HG03175 (cell line): ENCODE measurements around the gene TRIM4.
"Not testable (repeated sequence)": the region's sequence is repeated elsewhere in the genome, so short reads cannot be mapped to it uniquely, and the experiment has no call there.

Source experiments
- ATAC-seq: cut with Tn5 transposase; IDR thresholded peaks from one replicate; pipeline ENCODE4 v1.9.1; 2021; ENCODE audit warnings: mild to moderate bottlenecking, moderate library complexity; ENCODE audit not compliant: unreplicated experiment

Gene TRIM4, protein sequence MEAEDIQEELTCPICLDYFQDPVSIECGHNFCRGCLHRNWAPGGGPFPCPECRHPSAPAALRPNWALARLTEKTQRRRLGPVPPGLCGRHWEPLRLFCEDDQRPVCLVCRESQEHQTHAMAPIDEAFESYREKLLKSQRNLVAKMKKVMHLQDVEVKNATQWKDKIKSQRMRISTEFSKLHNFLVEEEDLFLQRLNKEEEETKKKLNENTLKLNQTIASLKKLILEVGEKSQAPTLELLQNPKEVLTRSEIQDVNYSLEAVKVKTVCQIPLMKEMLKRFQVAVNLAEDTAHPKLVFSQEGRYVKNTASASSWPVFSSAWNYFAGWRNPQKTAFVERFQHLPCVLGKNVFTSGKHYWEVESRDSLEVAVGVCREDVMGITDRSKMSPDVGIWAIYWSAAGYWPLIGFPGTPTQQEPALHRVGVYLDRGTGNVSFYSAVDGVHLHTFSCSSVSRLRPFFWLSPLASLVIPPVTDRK

DNA sequence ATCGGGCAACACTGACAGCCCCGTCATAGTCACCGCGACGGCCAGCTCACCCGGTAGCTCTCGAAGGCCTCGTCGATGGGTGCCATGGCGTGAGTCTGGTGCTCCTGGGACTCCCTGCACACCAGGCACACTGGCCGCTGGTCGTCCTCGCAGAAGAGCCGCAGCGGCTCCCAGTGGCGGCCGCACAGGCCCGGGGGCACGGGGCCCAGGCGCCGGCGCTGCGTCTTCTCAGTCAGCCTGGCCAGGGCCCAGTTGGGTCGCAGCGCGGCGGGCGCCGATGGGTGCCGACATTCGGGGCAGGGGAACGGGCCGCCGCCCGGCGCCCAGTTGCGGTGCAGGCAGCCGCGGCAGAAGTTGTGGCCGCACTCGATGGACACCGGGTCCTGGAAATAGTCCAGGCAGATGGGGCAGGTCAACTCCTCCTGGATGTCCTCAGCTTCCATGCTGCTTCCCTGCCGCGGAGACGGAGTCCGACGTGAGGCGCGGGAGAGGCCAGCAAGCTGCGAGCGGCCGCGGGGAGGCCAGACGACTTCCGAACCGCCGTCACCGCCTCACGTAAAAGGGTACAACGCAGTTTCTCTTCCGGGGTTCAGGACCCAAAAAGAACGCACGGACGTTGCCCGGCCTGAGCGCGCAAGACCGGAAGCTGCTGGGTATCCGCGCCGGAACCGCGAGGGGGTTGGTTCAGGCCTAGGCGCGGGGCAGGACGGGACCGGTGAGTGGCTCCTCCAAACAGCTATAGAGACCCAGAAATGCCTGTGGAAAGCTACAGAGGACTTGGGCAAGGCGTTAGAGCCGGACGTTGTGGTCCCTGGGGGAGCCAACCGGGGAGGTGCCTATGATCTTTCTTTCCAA, at the start of gene TRIM4:
TRIM4 (minus strand) TSS at position 572 of the 855 bp plus-strand sequence; CDS start at position 443, 129 bp downstream.
- ATAC-seq: peak; percentile 96

DNA sequence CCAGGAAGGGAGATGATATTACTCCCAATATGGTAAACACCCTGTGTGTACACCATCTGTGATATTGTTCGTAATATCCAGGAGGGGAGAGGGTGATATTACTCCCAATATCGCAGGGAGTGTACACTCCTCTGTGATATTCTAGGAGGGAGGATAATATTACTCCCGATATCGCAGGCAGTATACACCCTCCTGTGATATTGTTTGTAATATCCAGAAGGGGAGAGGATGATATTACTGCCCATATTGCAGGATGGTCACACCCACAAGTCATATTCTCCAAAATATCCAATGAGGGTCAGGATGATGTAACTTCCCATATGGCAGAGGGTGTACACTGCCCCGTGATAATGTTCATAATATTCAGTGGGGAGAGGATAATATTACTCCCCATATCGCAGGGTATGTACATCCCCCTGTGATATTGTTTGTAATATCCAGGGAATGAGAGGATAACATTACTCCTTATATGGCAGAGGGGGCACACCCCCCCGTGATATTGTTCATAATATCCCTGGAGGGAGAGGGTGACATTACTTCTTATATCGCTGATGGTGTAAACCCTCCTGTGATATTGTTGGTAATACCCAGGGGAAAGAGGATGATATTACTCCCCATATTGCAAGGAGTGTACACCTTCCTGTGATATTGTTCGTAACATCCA, 39.4 kb upstream of the TRIM4 start:
- ATAC-seq: no peak

DNA sequence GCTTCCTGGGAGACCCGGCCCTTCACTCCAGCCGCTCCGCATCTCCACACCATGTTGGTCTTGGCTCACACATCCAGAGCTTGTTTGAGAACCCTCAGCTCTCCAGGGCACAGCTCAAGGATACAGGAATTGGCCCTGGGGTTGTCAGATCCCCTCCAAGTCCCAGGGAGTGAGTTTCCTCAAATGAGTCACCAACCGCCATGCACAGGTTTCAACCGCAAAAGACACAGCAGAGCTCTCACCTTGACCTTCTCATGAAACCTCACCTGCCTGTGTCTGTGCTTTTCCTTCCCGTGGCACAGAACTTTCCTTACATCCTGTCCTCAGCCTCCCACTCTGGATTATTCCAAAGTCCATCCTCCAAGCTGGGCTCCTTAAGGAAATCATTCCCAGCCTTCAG, 35.9 kb upstream of the TRIM4 start:
- no peak for ATAC-seq

DNA sequence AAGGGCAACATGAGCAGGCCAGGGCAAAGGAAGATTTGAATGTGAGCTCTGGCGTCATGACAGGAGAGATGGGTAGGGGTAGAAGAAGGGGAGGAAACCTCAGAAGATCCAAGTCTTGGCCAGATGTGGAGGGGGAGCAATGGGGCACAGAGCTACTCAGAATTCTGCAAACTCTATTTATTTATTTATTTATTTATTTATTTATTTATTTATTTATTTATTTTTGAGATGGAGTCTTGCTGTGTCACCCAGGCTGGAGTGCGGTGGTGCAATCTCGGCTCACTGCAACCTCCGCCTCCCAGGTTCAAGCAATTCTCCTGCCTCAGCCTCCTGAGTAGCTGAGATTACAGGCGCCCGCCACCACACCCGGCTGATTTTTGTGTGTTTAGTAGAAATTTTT, 35.3 kb upstream of the TRIM4 start:
- not testable (repeated sequence) for ATAC-seq

DNA sequence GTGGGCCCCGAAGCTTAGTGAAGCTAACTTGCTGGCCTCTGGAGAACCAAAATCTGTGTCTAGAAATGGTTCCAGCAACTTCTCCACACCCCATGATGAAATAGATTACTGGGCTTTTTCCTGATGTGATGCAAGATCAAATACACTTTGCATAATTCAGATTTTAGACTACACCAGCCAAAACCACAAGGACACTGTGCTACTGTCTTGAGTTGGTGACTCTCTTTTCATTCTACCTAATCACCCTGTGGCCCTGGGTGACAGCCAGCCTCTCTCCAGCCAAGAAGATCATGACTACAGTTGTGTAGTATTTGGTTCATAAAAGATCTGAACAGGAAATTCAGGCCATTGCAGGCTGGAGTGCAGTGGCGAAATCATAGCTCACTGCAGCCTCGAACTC, 34.3 kb upstream of the TRIM4 start:
- ATAC-seq: no peak

DNA sequence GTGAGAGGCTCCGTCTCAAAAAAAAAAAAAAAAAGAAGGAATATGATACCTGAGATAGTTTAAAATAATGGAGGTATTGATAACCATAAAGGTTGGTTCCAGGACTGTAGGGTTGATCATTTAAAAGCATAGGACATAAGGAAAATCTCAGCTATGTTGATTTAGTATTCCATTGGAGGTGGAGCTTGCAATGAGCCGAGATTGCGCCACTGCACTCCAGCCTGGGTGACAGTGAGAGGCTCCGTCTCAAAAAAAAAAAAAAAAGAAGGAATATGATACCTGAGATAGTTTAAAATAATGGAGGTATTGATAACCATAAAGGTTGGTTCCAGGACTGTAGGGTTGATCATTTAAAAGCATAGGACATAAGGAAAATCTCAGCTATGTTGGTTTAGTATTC, 33.3 kb upstream of the TRIM4 start:
- ATAC-seq: not testable (repeated sequence)

DNA sequence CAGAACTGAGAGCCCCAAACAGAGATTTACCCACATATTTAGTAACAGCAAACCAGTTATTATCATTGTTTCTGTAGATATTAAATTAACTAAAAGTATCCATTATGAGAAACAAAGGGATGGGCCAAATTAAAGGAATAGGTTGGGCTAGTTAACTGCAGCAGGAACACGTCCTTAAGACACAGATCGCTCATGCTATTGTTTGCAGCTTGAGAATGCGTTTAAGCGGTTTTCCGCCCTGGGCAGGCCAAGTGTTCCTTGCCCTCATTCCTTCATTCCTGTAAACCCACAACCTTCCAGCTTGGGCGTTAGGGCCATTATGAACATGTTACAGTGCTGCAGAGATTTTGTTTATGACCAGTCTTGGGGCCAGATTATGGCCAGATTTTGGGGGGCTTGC, 31.5 kb upstream of the TRIM4 start:
- not testable (repeated sequence) for ATAC-seq

DNA sequence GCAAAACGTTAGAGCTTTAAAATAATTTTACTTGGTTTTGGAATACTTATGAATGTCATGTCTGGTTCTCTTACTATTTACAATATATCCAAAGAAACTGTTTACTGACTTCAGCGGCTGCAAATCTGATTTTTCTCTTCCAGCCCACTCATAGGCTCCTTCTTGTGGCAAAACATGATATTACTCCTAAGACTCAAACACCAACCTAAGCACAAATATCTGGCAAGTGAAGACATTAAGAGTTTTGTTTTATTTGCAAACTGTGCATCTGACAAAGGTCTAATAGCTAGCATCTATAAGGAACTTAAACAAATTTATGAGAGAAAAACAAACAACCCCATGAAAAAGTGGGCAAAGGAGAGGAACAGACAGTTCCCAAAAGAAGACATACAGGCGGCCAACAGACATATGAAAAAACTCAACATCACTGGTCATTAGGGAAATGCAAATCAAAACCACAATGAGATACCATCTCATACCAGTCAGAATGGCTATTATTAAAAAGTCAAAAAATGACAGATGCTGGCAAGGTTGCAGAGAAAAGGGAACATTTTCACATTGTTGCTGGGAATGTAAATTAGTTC, 30.4 kb upstream of the TRIM4 start:
- no peak for ATAC-seq

DNA sequence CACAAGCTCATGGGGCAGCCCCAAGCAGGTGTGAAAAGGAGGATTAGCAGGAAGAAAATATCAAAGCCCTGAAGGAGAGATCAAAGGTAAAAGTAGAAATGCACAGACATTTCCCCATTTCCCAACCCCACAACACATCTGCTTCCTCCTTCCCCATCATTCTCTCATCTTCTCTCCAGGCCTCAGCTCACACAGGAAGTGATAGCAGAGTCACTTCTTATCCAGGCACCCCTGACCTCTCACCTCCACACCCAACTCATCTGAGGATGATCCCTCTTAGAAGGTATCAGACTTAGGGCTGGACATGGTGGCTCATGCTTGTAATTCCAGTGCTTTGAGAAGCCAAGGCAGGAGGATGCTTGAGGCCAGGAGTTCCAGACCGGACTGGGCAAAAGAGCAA, 28.3 kb upstream of the TRIM4 start:
- no peak for ATAC-seq

DNA sequence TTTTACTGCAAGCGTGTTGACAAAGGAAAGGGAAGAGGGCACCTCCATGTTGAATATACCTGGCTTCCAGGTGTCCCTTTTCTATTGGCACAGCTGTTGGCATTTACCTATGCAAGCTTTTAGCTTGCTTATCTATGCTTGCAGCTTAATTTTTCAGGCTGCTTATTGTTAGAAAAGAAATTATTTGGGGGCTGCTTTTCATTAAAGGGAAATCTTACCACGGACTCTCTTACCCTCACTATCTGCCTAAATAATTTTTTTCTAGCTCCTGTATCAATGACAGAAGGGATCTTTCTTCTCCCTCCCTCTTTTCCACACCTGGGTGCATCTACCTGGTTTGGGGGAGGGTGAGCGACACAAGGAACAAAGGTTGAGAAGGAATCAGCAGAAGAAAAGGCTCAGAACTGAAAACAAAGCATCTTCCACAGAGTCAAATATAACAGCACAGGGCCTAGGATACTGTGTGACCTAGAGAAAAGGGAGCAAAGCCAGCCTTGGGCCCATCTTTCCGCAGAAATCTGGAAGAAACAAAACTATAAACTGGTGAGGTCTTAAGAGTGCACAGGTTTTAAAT, 25.3 kb upstream of the TRIM4 start:
- no peak for ATAC-seq

DNA sequence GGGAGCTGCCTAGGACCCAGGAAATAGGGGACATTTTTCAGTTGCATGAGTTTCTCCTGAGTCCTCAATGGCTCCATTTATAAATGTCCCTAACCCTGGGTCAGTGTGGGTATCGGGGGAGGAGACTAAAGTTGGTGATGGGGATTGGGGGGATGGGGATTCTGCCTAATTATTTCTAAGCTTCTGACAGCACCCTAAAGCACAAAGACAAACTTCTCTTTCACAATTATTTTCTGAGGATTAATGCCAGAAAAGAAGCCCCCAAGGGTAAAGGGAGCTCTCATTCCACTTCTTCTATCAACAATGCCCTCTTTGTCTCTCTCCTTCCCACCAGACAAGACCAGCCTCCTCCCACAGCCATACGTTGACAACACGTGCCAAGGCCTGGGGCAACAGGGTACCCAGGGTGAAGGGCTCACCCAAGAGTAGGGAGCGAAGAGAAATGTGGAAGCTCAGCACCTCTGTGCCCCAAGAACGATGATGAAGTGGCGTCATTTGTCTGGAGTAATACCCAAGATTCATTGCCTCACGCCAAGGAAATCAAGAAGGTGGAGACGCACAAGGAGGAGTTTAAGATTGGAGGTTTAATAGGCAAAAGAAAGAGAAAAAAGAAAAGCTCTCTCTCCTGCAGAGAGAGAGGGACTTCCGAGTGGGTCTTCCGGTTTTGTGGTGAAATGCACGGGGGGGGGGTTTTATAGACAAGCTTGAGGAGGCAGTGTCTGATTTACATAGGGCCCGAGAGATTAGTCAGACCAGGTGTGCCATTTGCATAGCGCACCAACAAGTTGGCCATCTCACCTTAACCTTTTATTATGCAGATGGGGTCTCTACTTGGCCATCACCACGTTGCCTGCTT, 24.5 kb upstream of the TRIM4 start:
- no peak for ATAC-seq

DNA sequence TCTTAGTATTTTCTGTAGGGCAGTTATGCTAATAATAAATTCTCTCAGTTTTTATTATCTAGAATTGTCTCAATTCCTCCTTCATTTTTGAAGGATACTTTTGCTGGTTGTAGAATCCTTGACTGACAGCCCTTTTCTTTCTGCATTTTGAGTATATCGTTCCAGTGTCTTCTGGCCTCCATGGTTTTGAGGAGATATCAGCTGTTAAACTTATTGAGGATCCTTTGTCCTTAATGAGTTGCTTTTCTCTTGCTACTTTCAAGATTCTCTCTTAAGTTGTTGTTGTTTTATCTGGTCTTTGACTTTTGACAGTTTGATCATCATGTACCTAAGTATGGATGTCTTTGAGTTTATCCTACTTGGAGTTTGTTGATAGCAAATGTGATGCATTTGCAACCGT, 19.0 kb upstream of the TRIM4 start:
- ATAC-seq: no peak

DNA sequence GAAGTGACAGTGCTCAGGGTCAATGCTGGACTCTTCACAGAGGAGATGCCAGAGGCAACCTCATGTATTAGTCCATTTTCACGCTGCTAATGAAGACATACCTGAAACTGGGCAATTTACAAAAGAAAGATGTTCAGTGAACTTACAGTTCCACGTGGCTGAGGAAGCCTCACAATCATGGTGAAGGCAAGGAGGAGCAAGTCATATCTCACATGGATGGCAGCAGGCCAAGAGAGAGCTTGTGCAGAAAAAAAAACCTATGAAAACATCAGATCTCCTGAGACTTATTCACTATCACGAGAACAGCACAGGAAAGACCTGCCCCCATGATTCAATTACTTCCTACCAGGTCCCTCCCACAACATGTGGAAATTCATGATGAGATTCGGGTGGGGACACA, 15.7 kb upstream of the TRIM4 start:
- ATAC-seq: not testable (repeated sequence)

DNA sequence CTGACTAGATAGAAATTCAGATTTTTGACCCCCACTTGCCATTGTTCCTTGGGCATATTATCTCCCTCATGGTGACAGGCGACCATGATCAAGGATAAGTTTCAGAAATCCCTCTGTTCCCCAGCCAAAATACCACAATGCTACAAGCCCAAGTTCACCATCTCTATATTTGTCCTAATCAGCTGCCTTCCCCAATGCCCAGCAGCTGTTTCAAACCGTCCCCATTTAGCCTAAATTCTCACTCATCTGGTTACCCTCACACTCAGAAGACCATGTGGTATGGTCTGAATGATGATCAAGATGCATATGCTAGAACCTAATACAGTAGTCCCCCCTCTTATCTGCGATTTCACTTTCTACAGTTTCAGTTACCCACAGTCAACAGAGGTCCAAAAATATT, 11.0 kb upstream of the TRIM4 start:
- no peak for ATAC-seq

DNA sequence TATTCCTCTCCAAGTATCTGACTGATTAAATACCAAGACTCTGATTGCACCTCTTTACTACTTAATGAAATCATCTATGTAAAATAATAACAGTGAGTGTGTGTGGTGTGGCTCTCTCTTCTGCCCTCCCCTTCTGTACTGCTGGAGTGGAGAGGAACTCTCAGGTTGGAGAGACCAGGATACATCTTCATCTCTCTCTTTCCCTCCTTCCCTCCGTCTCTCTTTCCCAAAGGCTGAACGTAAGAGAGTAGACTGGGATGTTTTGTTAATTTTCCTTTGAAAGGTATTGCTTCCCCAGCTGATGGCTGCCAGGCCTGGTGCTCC, 10.4 kb upstream of the TRIM4 start:
- ATAC-seq: no peak

DNA sequence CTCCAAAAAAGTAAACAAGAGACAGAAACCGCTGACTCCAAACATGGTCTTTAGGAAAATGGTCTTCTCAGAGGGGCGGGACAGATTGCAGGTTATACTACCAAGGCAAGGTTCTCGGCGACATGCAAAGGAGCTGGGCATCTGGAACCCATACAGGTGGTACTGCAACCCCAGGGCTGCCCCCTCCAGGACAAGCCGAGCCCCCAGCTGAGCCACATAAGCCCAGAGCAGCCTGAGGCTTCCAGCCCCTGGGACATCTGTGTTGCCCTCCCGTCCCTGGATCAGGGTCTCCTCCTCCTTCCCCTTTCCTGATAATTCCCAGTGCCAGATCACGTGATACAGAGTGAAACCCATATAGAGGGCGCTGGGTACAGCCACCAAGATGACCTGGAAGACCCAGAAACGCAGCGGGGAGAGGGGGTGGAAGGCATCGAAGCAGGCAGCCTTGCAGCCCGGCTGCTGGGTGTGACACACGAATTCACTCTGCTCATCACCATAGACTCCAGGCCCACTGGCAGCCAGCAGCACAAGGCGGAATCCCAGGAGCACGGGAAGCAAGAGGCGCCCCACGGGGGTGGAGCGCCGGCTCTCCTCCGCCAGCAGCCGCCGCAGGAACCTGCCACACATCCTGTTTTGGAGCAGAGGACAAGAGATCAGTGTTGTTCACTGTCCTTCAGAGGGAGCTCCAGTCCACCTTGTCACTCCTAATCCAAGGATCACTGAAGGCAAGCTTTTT, 9.8 kb upstream of the TRIM4 start, which contains the start of gene GJC3:
GJC3 (minus strand) TSS at position 627 of the 736 bp plus-strand sequence; CDS start at position 627, 0 bp downstream.
- ATAC-seq: no peak

DNA sequence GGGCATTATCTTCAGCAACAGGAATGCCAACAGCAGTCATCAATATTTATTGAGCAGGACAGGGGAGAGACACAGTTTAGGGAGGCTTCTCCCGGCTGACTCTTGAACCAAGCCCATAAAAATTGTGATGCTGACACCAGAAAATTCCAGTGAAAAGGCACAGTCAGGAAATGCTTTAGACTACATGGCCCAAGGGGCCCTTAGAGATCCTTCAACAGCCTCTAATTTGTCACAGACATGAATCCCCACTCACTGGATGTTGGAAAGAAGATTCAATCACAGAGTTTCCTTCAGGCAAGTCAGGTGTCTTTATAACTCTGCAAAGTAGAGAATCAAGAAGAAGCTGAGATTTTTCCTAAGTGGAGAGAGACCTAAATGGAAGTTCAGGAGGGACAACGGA, 8.9 kb upstream of the TRIM4 start:
- no peak for ATAC-seq

DNA sequence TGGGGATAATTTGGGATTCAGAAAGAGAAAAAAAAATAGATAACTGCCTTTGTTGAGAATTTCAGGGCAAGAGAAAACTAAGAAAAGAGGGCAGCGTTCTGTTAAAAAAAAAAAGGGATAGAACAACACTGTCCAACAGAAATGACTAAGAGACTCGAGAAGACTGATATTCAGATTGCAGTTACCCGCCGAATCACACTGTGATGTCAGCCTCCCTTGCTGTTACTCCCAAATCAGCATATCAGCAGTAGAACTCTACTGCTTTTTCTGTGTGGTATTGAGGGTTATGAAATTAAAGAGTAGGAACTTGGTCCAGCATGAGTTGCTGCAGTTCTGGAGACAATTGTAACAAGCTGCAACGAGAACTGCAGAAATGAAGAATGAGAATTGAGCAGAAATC, 8.2 kb upstream of the TRIM4 start:
- no peak for ATAC-seq

DNA sequence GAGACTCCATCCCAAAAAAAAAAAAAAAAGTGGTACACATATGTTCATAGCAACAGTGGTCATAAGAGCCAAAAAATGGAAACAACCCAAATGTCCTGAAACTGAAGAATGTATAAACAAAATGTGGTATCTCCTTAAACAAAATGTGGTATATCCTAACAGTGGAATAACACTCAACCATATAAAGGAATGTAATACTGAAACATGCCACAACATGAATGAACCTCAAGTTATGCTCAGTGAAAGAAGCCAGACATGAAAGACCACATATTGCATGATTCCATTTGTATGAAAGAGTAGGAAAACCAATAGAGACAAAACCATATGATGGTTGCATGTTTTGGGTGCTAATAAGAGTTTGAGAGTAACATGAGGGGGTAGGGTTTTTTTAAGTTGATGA, 7.0 kb upstream of the TRIM4 start:
- no peak for ATAC-seq
